K562 (cell line): ENCODE measurements around the gene RALGAPA2. TPM values are rescaled to one million over a fixed set of nuclear protein-coding genes. Genes with fewer than 3 reads are reported as not detected.

Experiments used
- ATAC-seq: fragments of 200-7000 bp; cut with Tn5 transposase; 3 replicates; pipeline ENCODE4 v1.9.1; 2020; ENCODE audit warnings: moderate library complexity
- BruUV-seq: library from RNA; stranded (reverse); fragments of 400-500 nt; replicated peaks from 2 replicates; lab custom pipeline; 2021; lab: Mats Ljungman, UMichigan
- CTCF ChIA-PET: fragments of 300-600 bp; formaldehyde crosslinking; extraction: SDS; loops from one replicate; lab custom pipeline; 2021; ENCODE audit warnings: low intra/inter-chr PET ratio; lab: Yijun Ruan, JAX
- POLR2A ChIA-PET: fragments of 300-600, 350-650 bp; sonication (Branson Sonifier 250); formaldehyde crosslinking; extraction: SDS; loops from one replicate; lab custom pipeline; 2021; ENCODE audit warnings: antibody characterized with exemption, inconsistent platforms; lab: Yijun Ruan, JAX
- DNase-seq, 4 experiments: peaks; one replicate each; pipeline versions ENCODE4 v3.0.0 to v3.0.0-alpha.2; 2011 to 2018; ENCODE audit warnings: low spot score in 3 of 4, mixed read lengths in 3 of 4; ENCODE audit errors: extremely low read depth in 1 of 4
- FAIRE-seq: peaks from 2 replicates; lab custom pipeline; 2011; peaks lifted over from hg19 to GRCh38; lab: Jason Lieb, UNC
- H2AFZ ChIP-seq: 2 replicates; pipeline ENCODE4 v1.6.0; 2011; ENCODE audit warnings: low read depth, low read length, control low read depth, inconsistent platforms
- H3K27ac ChIP-seq: fragments of 200-600 bp; 3 replicates; pipeline ENCODE4 v1.8.0; 2011; ENCODE audit warnings: low read depth, mild to moderate bottlenecking, control low read depth, inconsistent platforms, low read length, moderate library complexity, mixed read lengths; ENCODE audit errors: extremely low read depth
- H3K27me3 ChIP-seq, 2 experiments: fragments of 300-600 bp in 1 of 2; 2 replicates in 1 of 2; 3 replicates in 1 of 2; pipeline versions ENCODE4 v1.6.0 to v1.8.0; 2011; ENCODE audit warnings: inconsistent platforms in 2 of 2, low read length in 2 of 2, mild to moderate bottlenecking in 1 of 2, mixed read lengths in 1 of 2, moderate library complexity in 1 of 2; ENCODE audit not compliant: control insufficient read depth in 2 of 2, insufficient read depth in 2 of 2
- H3K36me3 ChIP-seq: fragments of 300-600 bp; 3 replicates; pipeline ENCODE4 v1.8.0; 2011; ENCODE audit warnings: mild to moderate bottlenecking, low read length, inconsistent platforms; ENCODE audit not compliant: control insufficient read depth, insufficient read depth
- H3K4me1 ChIP-seq, 2 experiments: fragments of 200-600 bp in 1 of 2; replicated peaks in 1 of 2; 2 replicates in 1 of 2; 3 replicates in 1 of 2; pipeline versions ENCODE4 v1.5.1 to v1.8.0; 2011; ENCODE audit warnings: inconsistent platforms in 2 of 2, low read length in 2 of 2, mild to moderate bottlenecking in 1 of 2, mixed read lengths in 1 of 2, moderate library complexity in 1 of 2; ENCODE audit not compliant: control insufficient read depth in 2 of 2, insufficient read depth in 2 of 2
- H3K4me2 ChIP-seq: 2 replicates; pipeline ENCODE4 v1.6.1; 2011; ENCODE audit warnings: low read length, control low read depth, inconsistent platforms, mixed read lengths; ENCODE audit not compliant: insufficient read depth
- H3K4me3 ChIP-seq: fragments of 200-600 bp; sonication (generic), shearing (Covaris generic); 2 replicates; pipeline ENCODE4 v1.5.1; 2016; ENCODE audit warnings: control low read depth, inconsistent platforms
- H3K79me2 ChIP-seq: fragments of 200-600 bp; 3 replicates; pipeline ENCODE4 v1.8.0; 2011; ENCODE audit warnings: low read length, inconsistent platforms; ENCODE audit not compliant: control insufficient read depth, insufficient read depth
- H3K9ac ChIP-seq, 2 experiments: 2 replicates each; pipeline versions ENCODE4 v1.6.0 to v1.6.1; 2011; ENCODE audit warnings: low read depth in 2 of 2, low read length in 2 of 2, control low read depth in 1 of 2, inconsistent platforms in 1 of 2, mild to moderate bottlenecking in 1 of 2, mixed read lengths in 1 of 2; ENCODE audit not compliant: insufficient read depth in 1 of 2
- H3K9me1 ChIP-seq: one replicate; pipeline ENCODE4 v1.6.0; 2011; ENCODE audit warnings: inconsistent platforms, mild to moderate bottlenecking, low read length, moderate library complexity; ENCODE audit not compliant: control insufficient read depth, insufficient read depth
- H3K9me3 ChIP-seq: replicated peaks from 2 replicates; pipeline ENCODE4 v1.5.1; 2011; ENCODE audit warnings: low read depth, low read length, inconsistent platforms; ENCODE audit not compliant: control insufficient read depth, insufficient read depth
- H4K20me1 ChIP-seq: replicated peaks from 2 replicates; pipeline ENCODE4 v1.6.1; 2011; ENCODE audit warnings: low read length, inconsistent platforms, mixed read lengths; ENCODE audit not compliant: control insufficient read depth, insufficient read depth
- ELF4 ChIP-seq: fragments of 450-650 bp; formaldehyde crosslinking; IDR thresholded peaks from 2 replicates; pipeline ENCODE4 v1.4.0; 2022; ENCODE audit warnings: missing genetic modification characterization
- FOS ChIP-seq: IDR thresholded peaks from 3 replicates; pipeline ENCODE4 v1.6.1; 2011; ENCODE audit not compliant: insufficient read length; ENCODE audit errors: extremely low read depth
- FOXM1 ChIP-seq, 2 experiments: fragments of 450-650 bp in 1 of 2; sonication (generic) in 1 of 2; formaldehyde crosslinking in 1 of 2; IDR thresholded peaks; 2 replicates each; pipeline versions ENCODE4 v1.6.1 to v1.9.0; 2017 to 2022; ENCODE audit warnings: low read depth in 2 of 2, mild to moderate bottlenecking in 2 of 2, missing genetic modification reagents in 1 of 2, moderate library complexity in 1 of 2
- LARP7 ChIP-seq: fragments of 450-650 bp; IDR thresholded peaks from 2 replicates; pipeline ENCODE4 v1.6.1; 2016
- MECOM ChIP-seq: fragments of 250-450 bp; sonication (Bioruptor Pico); IDR thresholded peaks from 2 replicates; pipeline ENCODE4 v1.8.0; 2022; ENCODE audit warnings: inconsistent platforms
- RBM17 ChIP-seq: fragments of 200-400 bp; formaldehyde crosslinking; IDR thresholded peaks from 2 replicates; pipeline ENCODE4 v1.6.1; 2017; ENCODE audit warnings: low read depth, mild to moderate bottlenecking, low read length, borderline replicate concordance
- SRF ChIP-seq, 2 experiments: fragments of 250-450, 450-650 bp in 1 of 2; sonication (Bioruptor Pico) in 1 of 2; sonication (generic) in 1 of 2; formaldehyde crosslinking; IDR thresholded peaks; 2 replicates each; pipeline versions ENCODE4 v1.5.0 to v1.5.1; 2020 to 2022; ENCODE audit warnings: mild to moderate bottlenecking in 1 of 2, missing genetic modification reagents in 1 of 2
- SRSF7 ChIP-seq: fragments of 200-400 bp; formaldehyde crosslinking; optimal IDR thresholded peaks from 2 replicates; pipeline ENCODE3; 2017; ENCODE audit warnings: mild to moderate bottlenecking, low read depth, low read length
- TFAP4 ChIP-seq: sonication (generic); formaldehyde crosslinking; IDR thresholded peaks from 2 replicates; pipeline ENCODE4 v1.8.0; 2022; ENCODE audit warnings: missing genetic modification reagents, mild to moderate bottlenecking, moderate library complexity, borderline replicate concordance
- ZNF224 ChIP-seq: sonication (generic); formaldehyde crosslinking; IDR thresholded peaks from 2 replicates; pipeline ENCODE4 v1.8.0; 2022; ENCODE audit warnings: mild to moderate bottlenecking, missing genetic modification reagents
- ZNF77 ChIP-seq: fragments of 250-450 bp; sonication (Bioruptor Pico); IDR thresholded peaks from 2 replicates; pipeline ENCODE4 v1.5.0; 2020
- WGBS: fragments of 100-300 bp; shearing (Covaris generic); methylation state at CpG from one replicate; pipeline ENCODE4 v1.1.6; 2016; ENCODE audit warnings: low coverage, mixed read lengths; ENCODE audit not compliant: insufficient coverage; ENCODE audit errors: missing lambda C conversion rate; 5-methylcytosine and 5-hydroxymethylcytosine counted together
- in situ Hi-C: fragments of 300-500 bp; cut with MboI; formaldehyde crosslinking; loops from 4 replicates; pipeline ENCODE4 v1.15.0; 2018; ENCODE audit warnings: inconsistent platforms, mixed read lengths
- intact Hi-C: fragments of 100-400 bp; cut with micrococcal nuclease; formaldehyde crosslinking; loops from 2 replicates; pipeline ENCODE4 v1.14.2; 2022
- polyA plus RNA-seq, 8 experiments: library from polyadenylated mRNA; depleted of rRNA in 4 of 8; stranded (reverse) in 5 of 8; unstranded in 3 of 8; fragments of >200 nt; fragmentation: Nextera tagmentation in 2 of 8; fragmentation: Illumina TruSeq in 1 of 8; extraction: Ambion mirVana in 2 of 8; extraction: Trizol in 1 of 8; gene quantifications; 2 replicates each; pipeline versions ENCODE4 v1.2.1 to v1.2.3, GENCODE V29; 2011 to 2014; ENCODE audit warnings: inconsistent platforms in 1 of 8, missing spikeins in 1 of 8
- total RNA-seq, 7 experiments: library from RNA; depleted of rRNA in 6 of 7; stranded (reverse); fragments of >200 nt in 6 of 7; fragmentation: Illumina TruSeq in 2 of 7; extraction: Trizol in 2 of 7; gene quantifications; 2 replicates each; pipeline versions ENCODE4 v1.2.1 to v1.2.3, GENCODE V29; 2011 to 2021; ENCODE audit warnings: low replicate concordance in 1 of 7
- TF ChIP-seq, protein P1 (sequence below): fragments of 200-800 bp; sonication (Bioruptor generic); IDR thresholded peaks from 2 replicates; pipeline ENCODE4 v1.6.1; 2017; ENCODE audit warnings: missing genetic modification characterization, missing compliant biosample characterization

The RALGAPA2 gene
- total and polyA plus RNA-seq, 9 of the 15 experiments (the other 6 are each of a cell fraction or from before 2014, with no cell fraction given) = 0.35 to 2.7 (median 1.4) TPM

DNA sequence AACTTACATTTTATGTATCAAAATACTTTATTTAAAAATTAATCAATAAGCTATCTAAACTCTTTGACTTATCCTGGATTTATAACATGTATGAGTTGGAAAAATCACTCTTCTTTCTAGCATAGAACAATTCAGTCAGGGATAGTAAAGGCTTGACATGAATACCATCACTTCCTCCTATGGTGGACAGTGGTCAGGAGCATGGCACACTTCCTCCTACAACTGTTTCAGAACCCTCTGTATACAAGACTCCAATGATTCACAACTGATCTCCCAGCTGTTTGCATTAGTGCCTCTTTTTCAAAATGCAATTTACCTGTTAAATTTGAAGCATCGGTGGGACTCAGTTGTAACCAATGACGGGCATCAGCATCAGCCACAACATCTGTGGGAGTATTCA, 129.7 kb downstream of the RALGAPA2 start:
- Histone ChIP-seq H3K4me1 (no peaks in the 10 kb centered on the region), H3K27me3 (no peaks in the 10 kb centered on the region), H4K20me1 (no peaks in the 10 kb centered on the region), H3K27ac (no peak overlapping the region), H3K79me2 (no peaks in the 10 kb centered on the region), H3K4me2 (no peak overlapping the region), H3K9me1 (no peaks in the 10 kb centered on the region), H3K36me3 (no peaks in the 10 kb centered on the region; the same call in 2 of the 3 replicates), H3K4me3 (no peak overlapping the region), H3K9me3 (no peaks in the 10 kb centered on the region), H2AFZ (no peak overlapping the region), H3K9ac (no peak overlapping the region)
- FAIRE-seq = no peak
- TF ChIP-seq ZNF224 (CRISPR knock-in tag) (no peak), MECOM (no peak), FOS (no peak), SRF (CRISPR knock-in tag; IDR thresholded peaks at IDR 0.05) (no peak), RBM17 (no peak), LARP7 (no peak), SRSF7 (no peak), ZNF77 (no peak)
- no TSS peak for BruUV-seq
- 22% methylated on average over 2 of the region's 2 CpGs for WGBS
- DNase-seq = no peak
- intact Hi-C loops = no loop called here
- in situ Hi-C loops = no loop called here
- no peak for ATAC-seq
- POLR2A ChIA-PET = interaction anchor here (0.7 kb wide), 1 partner anchor 24 kb away, joined by 3 read pairs; no protein-coding TSS in a partner anchor
- CTCF ChIA-PET = no interaction called here

GRCh38 chr20:20580139-20580538, 132.3 kb downstream of the RALGAPA2 start:
- Histone ChIP-seq H3K4me1 (no peaks in the 10 kb centered on the region), H4K20me1 (no peaks in the 10 kb centered on the region), H3K36me3 (no peaks in the 10 kb centered on the region; the same call in 2 of the 3 replicates), H3K4me3 (no peak overlapping the region), H3K79me2 (no peaks in the 10 kb centered on the region), H3K27ac (no peak overlapping the region), H2AFZ (no peak overlapping the region), H3K9ac (no peak overlapping the region), H3K9me3 (no peaks in the 10 kb centered on the region), H3K27me3 (no peaks in the 10 kb centered on the region), H3K4me2 (no peak overlapping the region), H3K9me1 (no peaks in the 10 kb centered on the region)
- POLR2A ChIA-PET = no interaction called here
- FAIRE-seq (no peak), DNase-seq (no peak), ATAC-seq (no peak)
- intact Hi-C loops (no loop called here), in situ Hi-C loops (no loop called here)
- 0% methylated on average over 1 of the region's 1 CpG for WGBS
- BruUV-seq = no TSS peak
- CTCF ChIA-PET = no interaction called here
- TF ChIP-seq FOXM1 (IDR thresholded peaks at IDR 0.05; ENCODE audit: low read depth) (no peak), FOXM1 (CRISPR knock-in tag; IDR thresholded peaks at IDR 0.05; ENCODE audit: low read depth) (no peak), ELF4 (CRISPR knock-in tag) (no peak), TFAP4 (CRISPR knock-in tag) (no peak)
- TF ChIP-seq, protein P1, sequence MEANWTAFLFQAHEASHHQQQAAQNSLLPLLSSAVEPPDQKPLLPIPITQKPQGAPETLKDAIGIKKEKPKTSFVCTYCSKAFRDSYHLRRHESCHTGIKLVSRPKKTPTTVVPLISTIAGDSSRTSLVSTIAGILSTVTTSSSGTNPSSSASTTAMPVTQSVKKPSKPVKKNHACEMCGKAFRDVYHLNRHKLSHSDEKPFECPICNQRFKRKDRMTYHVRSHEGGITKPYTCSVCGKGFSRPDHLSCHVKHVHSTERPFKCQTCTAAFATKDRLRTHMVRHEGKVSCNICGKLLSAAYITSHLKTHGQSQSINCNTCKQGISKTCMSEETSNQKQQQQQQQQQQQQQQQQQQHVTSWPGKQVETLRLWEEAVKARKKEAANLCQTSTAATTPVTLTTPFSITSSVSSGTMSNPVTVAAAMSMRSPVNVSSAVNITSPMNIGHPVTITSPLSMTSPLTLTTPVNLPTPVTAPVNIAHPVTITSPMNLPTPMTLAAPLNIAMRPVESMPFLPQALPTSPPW (CRISPR knock-in tag) = no peak
